ENCODE data around the gene BRME1.

DNA sequence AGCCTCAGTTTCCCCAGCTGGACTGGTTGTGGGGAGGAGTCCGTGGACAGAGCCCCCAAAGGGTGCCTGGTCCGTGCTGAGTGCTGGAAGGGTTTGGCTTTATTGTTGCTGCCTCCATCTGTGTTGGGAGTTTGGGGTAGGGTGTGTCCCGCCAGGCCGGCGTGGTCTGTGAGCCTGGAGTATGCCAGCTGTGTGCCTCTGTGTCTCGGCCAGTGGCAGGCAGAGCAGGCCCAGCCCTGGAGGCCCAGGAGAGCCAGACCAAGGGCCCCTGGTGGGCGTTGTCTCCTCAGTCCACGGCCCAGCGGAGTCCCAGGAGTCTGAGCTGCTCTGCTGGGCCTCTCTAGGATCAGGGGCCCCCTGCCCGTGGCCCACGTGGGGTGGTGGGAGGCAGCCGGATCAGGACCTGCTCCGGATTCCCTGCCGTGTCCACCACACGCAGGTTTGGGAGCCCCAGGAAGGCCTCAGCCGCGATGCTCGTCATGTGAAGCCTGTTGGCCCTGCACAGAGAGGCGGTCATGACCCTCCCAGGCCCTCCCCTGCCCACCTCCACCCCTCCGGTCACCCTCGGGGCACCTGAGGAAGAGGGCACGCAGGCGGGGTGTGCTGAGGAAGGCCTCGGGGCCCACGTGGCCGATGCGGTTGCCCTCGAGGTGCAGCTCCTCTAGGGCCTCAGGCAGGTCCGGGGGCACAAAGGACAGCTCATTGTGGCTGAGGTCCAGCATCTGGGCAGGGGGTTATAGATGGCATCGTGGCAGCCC lies 25.7 kb upstream of the BRME1 start:
- TF ChIP-seq, protein P1, sequence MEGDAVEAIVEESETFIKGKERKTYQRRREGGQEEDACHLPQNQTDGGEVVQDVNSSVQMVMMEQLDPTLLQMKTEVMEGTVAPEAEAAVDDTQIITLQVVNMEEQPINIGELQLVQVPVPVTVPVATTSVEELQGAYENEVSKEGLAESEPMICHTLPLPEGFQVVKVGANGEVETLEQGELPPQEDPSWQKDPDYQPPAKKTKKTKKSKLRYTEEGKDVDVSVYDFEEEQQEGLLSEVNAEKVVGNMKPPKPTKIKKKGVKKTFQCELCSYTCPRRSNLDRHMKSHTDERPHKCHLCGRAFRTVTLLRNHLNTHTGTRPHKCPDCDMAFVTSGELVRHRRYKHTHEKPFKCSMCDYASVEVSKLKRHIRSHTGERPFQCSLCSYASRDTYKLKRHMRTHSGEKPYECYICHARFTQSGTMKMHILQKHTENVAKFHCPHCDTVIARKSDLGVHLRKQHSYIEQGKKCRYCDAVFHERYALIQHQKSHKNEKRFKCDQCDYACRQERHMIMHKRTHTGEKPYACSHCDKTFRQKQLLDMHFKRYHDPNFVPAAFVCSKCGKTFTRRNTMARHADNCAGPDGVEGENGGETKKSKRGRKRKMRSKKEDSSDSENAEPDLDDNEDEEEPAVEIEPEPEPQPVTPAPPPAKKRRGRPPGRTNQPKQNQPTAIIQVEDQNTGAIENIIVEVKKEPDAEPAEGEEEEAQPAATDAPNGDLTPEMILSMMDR (IDR thresholded peaks at IDR 0.05): no peak
- TF ChIP-seq POLR2A (IDR thresholded peaks at IDR 0.05): no peak
